IMR-90 (cell line): ENCODE data around the gene BEGAIN. TPM values are rescaled to one million over a fixed set of nuclear protein-coding genes. Genes with fewer than 3 reads are reported as not detected.

Source experiments
- ATAC-seq: fragments of 200-7000 bp; cut with Tn5 transposase; 2 replicates; pipeline ENCODE4 v1.9.1; 2020; ENCODE audit warnings: low read depth, mild to moderate bottlenecking, moderate library complexity
- BruUV-seq: library from RNA; stranded (reverse); fragments of 400-500 nt; replicated peaks from 2 replicates; lab custom pipeline; 2021; lab: Mats Ljungman, UMichigan
- CTCF ChIA-PET: fragments of 300-600 bp; formaldehyde crosslinking; extraction: SDS; loops from one replicate; lab custom pipeline; 2021; ENCODE audit warnings: antibody characterized with exemption; lab: Yijun Ruan, JAX
- POLR2A ChIA-PET: fragments of 300-600 bp; sonication (Branson Sonifier 250); formaldehyde crosslinking; loops from one replicate; lab custom pipeline; 2022; ENCODE audit warnings: antibody characterized with exemption; ENCODE audit not compliant: unreplicated experiment; lab: Charles Lee
- DNase-seq: peaks from one replicate; pipeline ENCODE4 v3.0.0; 2013
- H2AFZ ChIP-seq: replicated peaks from 2 replicates; pipeline ENCODE3; 2013; ENCODE audit warnings: low read length, mild to moderate bottlenecking; ENCODE audit not compliant: poor library complexity
- H2AK5ac ChIP-seq: 2 replicates; pipeline ENCODE4 v1.6.1; 2013; ENCODE audit warnings: low read depth, low read length, inconsistent platforms
- H2AK9ac ChIP-seq: replicated peaks from 2 replicates; pipeline ENCODE3; 2013; ENCODE audit warnings: mild to moderate bottlenecking, low read depth, low read length, moderate library complexity; ENCODE audit not compliant: poor library complexity
- H2BK120ac ChIP-seq: 2 replicates; pipeline ENCODE4 v1.6.1; 2013; ENCODE audit warnings: low read depth, low read length, inconsistent platforms
- H2BK15ac ChIP-seq: 3 replicates; pipeline ENCODE4 v1.6.1; 2013; ENCODE audit warnings: low read depth, low read length, inconsistent platforms
- H2BK20ac ChIP-seq: 2 replicates; pipeline ENCODE4 v1.6.1; 2013; ENCODE audit warnings: low read depth, mild to moderate bottlenecking, inconsistent platforms, low read length, moderate library complexity
- H2BK5ac ChIP-seq: 2 replicates; pipeline ENCODE4 v1.6.1; 2013; ENCODE audit warnings: mild to moderate bottlenecking, low read depth, low read length, inconsistent platforms; ENCODE audit not compliant: poor library complexity, severe bottlenecking
- H3K14ac ChIP-seq: replicated peaks from 2 replicates; pipeline ENCODE4 v1.6.1; 2013; ENCODE audit warnings: low read depth, low read length, inconsistent platforms
- H3K18ac ChIP-seq: 2 replicates; pipeline ENCODE4 v1.6.1; 2013; ENCODE audit warnings: low read depth, low read length, control low read depth
- H3K23ac ChIP-seq: 2 replicates; pipeline ENCODE4 v1.6.1; 2013; ENCODE audit warnings: low read depth, low read length, inconsistent platforms
- H3K27ac ChIP-seq: 2 replicates; pipeline ENCODE4 v1.5.1; 2013; ENCODE audit warnings: mild to moderate bottlenecking, control low read depth, low read length; ENCODE audit not compliant: insufficient read depth
- H3K27me3 ChIP-seq: 2 replicates; pipeline ENCODE4 v1.6.1; 2013; ENCODE audit warnings: low read length; ENCODE audit not compliant: control insufficient read depth, insufficient read depth
- H3K36me3 ChIP-seq: 2 replicates; pipeline ENCODE4 v1.6.1; 2013; ENCODE audit warnings: low read length, mixed read lengths; ENCODE audit not compliant: control insufficient read depth, insufficient read depth
- H3K4ac ChIP-seq: 2 replicates; pipeline ENCODE4 v1.6.1; 2013; ENCODE audit warnings: low read depth, low read length, inconsistent platforms
- H3K4me1 ChIP-seq: 2 replicates; pipeline ENCODE4 v1.6.1; 2013; ENCODE audit warnings: low read length, mixed read lengths; ENCODE audit not compliant: control insufficient read depth, insufficient read depth
- H3K4me2 ChIP-seq: 2 replicates; pipeline ENCODE4 v1.6.1; 2013; ENCODE audit warnings: low read depth, mild to moderate bottlenecking, control low read depth, low read length, moderate library complexity
- H3K4me3 ChIP-seq: 2 replicates; pipeline ENCODE4 v1.5.1; 2013; ENCODE audit warnings: low read depth, mild to moderate bottlenecking, control low read depth, low read length, moderate library complexity; ENCODE audit not compliant: insufficient read depth
- H3K56ac ChIP-seq: 2 replicates; pipeline ENCODE4 v1.6.1; 2013; ENCODE audit warnings: low read length, inconsistent platforms; ENCODE audit not compliant: insufficient read depth; ENCODE audit errors: extremely low read depth
- H3K79me1 ChIP-seq, 2 experiments: 2 replicates each; pipeline ENCODE4 v1.6.1; 2013; ENCODE audit warnings: low read length in 2 of 2, inconsistent platforms in 1 of 2, low read depth in 1 of 2
- H3K9ac ChIP-seq: 2 replicates; pipeline ENCODE4 v1.6.1; 2013; ENCODE audit warnings: low read depth, low read length, control low read depth
- H3K9me1 ChIP-seq: 2 replicates; pipeline ENCODE4 v1.6.1; 2013; ENCODE audit warnings: low read length, inconsistent platforms; ENCODE audit not compliant: insufficient read depth
- H3K9me3 ChIP-seq: 2 replicates; pipeline ENCODE4 v1.6.1; 2013; ENCODE audit warnings: low read length; ENCODE audit not compliant: control insufficient read depth, insufficient read depth
- H4K20me1 ChIP-seq: 2 replicates; pipeline ENCODE4 v1.6.1; 2013; ENCODE audit warnings: low read length, inconsistent platforms; ENCODE audit not compliant: insufficient read depth
- H4K5ac ChIP-seq: 2 replicates; pipeline ENCODE4 v1.6.1; 2013; ENCODE audit warnings: mild to moderate bottlenecking, low read depth, low read length, control low read depth
- H4K8ac ChIP-seq, 2 experiments: 2 replicates each; pipeline ENCODE4 v1.6.1; 2013; ENCODE audit warnings: low read depth in 2 of 2, low read length in 2 of 2, control low read depth in 1 of 2, inconsistent platforms in 1 of 2
- H4K91ac ChIP-seq: 2 replicates; pipeline ENCODE4 v1.6.1; 2013; ENCODE audit warnings: low read depth, low read length, inconsistent platforms; ENCODE audit not compliant: insufficient read depth
- BHLHE40 ChIP-seq: fragments of 150-350 bp; IDR thresholded peaks from 2 replicates; pipeline ENCODE4 v1.6.1; 2016; ENCODE audit warnings: mild to moderate bottlenecking, low read depth, low read length
- CEBPB ChIP-seq: IDR thresholded peaks from 2 replicates; pipeline ENCODE4 v1.6.1; 2012; ENCODE audit warnings: low read depth, low read length, improper control_type of control experiment
- CHD1 ChIP-seq: IDR thresholded peaks from 2 replicates; pipeline ENCODE4 v1.6.1; 2012; ENCODE audit warnings: low read depth, low read length, improper control_type of control experiment
- FOS ChIP-seq: fragments of 150-350 bp; IDR thresholded peaks from 2 replicates; pipeline ENCODE4 v1.6.1; 2016; ENCODE audit warnings: low read depth, low read length
- MAFK ChIP-seq: IDR thresholded peaks from 2 replicates; pipeline ENCODE4 v1.6.1; 2012; ENCODE audit warnings: low read depth, low read length, improper control_type of control experiment
- MAZ ChIP-seq: IDR thresholded peaks from 2 replicates; pipeline ENCODE4 v1.6.1; 2012; ENCODE audit warnings: low read depth, mild to moderate bottlenecking, low read length, improper control_type of control experiment, moderate library complexity, borderline replicate concordance
- MXI1 ChIP-seq: IDR thresholded peaks from 2 replicates; pipeline ENCODE4 v1.6.1; 2012; ENCODE audit warnings: low read depth, mild to moderate bottlenecking, low read length, moderate library complexity, borderline replicate concordance
- POLR2A ChIP-seq: IDR thresholded peaks from 2 replicates; pipeline ENCODE4 v1.6.1; 2012; ENCODE audit warnings: mild to moderate bottlenecking, low read depth, low read length
- RFX5 ChIP-seq: IDR thresholded peaks from 2 replicates; pipeline ENCODE4 v1.8.0; 2012; ENCODE audit warnings: low read depth, mild to moderate bottlenecking, low read length, moderate library complexity
- SMC3 ChIP-seq: fragments of 150-350 bp; IDR thresholded peaks from 2 replicates; pipeline ENCODE4 v1.6.1; 2016; ENCODE audit warnings: low read depth, mild to moderate bottlenecking, antibody characterized with exemption, low read length, moderate library complexity
- WGBS, 2 experiments: methylation state at CpG; one replicate each; pipeline versions ENCODE4 v1.1.5 to v1.1.7; 2013; ENCODE audit warnings: missing lambda C conversion rate in 2 of 2; ENCODE audit not compliant: insufficient read length in 1 of 2; ENCODE audit errors: extremely low coverage in 2 of 2; 5-methylcytosine and 5-hydroxymethylcytosine counted together
- dilution Hi-C: fragments of 300-500 bp; cut with HindIII; formaldehyde crosslinking; loops from one replicate; pipeline ENCODE4 v1.14.3; 2018; ENCODE audit warnings: low sequenced_read_pairs; ENCODE audit not compliant: unreplicated experiment
- in situ Hi-C: fragments of 300-500 bp; cut with MboI; formaldehyde crosslinking; loops from 3 replicates; pipeline ENCODE4 v1.14.3; 2019; ENCODE audit warnings: low sequenced_read_pairs, inconsistent platforms, mixed read lengths
- intact Hi-C: fragments of 100-400 bp; cut with micrococcal nuclease; formaldehyde crosslinking; loops from 2 replicates; pipeline ENCODE4 v1.10.0; 2022
- polyA plus RNA-seq, 3 experiments: library from polyadenylated mRNA; depleted of rRNA; stranded (reverse); fragments of >200 nt; gene quantifications; 2 replicates each; pipeline ENCODE4 v1.2.3, GENCODE V29; 2012; ENCODE audit warnings: low replicate concordance in 1 of 3
- total RNA-seq: library from RNA; depleted of rRNA; stranded (reverse); fragments of >200 nt; gene quantifications from 2 replicates; pipeline ENCODE4 v1.2.3, GENCODE V29; 2012
- TF ChIP-seq, protein P1 (sequence below): fragments of 150-350 bp; IDR thresholded peaks from 2 replicates; pipeline ENCODE4 v1.6.1; 2017; ENCODE audit warnings: mild to moderate bottlenecking, antibody characterized with exemption, low read length, low read depth
- TF ChIP-seq, protein P2 (sequence below): conservative IDR thresholded peaks from 2 replicates; pipeline ENCODE4 v1.5.1; 2012; ENCODE audit warnings: mild to moderate bottlenecking, low read depth, low read length, improper control_type of control experiment
- TF ChIP-seq, protein P3 (sequence below): fragments of 150-350 bp; IDR thresholded peaks from 2 replicates; pipeline ENCODE4 v1.6.1; 2016; ENCODE audit warnings: low read depth, mild to moderate bottlenecking, low read length, moderate library complexity, borderline replicate concordance

BEGAIN gene
- total and polyA plus RNA-seq, 2 of the 4 experiments (the other 2 are of a cell fraction): 0.18 to 0.99 TPM

DNA sequence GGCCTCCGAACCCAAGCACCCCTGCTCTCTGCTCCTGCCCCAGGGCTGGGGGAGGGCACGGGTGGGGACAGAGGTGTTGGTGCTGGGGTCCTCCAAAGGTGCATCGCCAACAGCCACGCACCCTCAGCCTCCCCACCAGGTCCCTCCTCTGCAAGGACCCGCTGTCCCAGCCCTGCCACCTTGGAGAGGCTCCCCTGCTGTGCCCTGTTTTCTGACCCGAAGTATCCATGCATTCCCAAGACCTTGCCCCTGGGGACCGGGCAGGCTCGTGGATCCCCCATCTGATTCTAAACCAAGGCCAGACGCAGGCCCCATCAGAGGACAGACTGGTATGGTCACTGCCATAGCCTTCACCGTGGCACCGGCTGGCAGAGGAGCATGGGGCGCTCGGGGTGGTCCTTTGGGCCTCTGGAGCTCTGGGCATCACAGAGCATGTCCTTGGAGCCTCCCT, 22.7 kb upstream of the BEGAIN start:
- no peak overlapping the region for H2BK120ac ChIP-seq
- no peak overlapping the region for H2BK5ac ChIP-seq
- no peak overlapping the region for H3K18ac ChIP-seq
- WGBS, 2 experiments: 73% methylated on average over 5 of the region's 13 CpGs; no CpG with 5 or more reads in 1 of the 2 experiments
- no peak overlapping the region for H2AFZ ChIP-seq
- H3K4me3 ChIP-seq: no peak overlapping the region
- H3K56ac ChIP-seq: no peak overlapping the region
- no peak overlapping the region for H3K4ac ChIP-seq
- no TSS peak for BruUV-seq
- no peak for TF ChIP-seq MAZ
- TF ChIP-seq, protein P1, sequence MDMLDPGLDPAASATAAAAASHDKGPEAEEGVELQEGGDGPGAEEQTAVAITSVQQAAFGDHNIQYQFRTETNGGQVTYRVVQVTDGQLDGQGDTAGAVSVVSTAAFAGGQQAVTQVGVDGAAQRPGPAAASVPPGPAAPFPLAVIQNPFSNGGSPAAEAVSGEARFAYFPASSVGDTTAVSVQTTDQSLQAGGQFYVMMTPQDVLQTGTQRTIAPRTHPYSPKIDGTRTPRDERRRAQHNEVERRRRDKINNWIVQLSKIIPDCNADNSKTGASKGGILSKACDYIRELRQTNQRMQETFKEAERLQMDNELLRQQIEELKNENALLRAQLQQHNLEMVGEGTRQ: no peak
- TF ChIP-seq, protein P2, sequence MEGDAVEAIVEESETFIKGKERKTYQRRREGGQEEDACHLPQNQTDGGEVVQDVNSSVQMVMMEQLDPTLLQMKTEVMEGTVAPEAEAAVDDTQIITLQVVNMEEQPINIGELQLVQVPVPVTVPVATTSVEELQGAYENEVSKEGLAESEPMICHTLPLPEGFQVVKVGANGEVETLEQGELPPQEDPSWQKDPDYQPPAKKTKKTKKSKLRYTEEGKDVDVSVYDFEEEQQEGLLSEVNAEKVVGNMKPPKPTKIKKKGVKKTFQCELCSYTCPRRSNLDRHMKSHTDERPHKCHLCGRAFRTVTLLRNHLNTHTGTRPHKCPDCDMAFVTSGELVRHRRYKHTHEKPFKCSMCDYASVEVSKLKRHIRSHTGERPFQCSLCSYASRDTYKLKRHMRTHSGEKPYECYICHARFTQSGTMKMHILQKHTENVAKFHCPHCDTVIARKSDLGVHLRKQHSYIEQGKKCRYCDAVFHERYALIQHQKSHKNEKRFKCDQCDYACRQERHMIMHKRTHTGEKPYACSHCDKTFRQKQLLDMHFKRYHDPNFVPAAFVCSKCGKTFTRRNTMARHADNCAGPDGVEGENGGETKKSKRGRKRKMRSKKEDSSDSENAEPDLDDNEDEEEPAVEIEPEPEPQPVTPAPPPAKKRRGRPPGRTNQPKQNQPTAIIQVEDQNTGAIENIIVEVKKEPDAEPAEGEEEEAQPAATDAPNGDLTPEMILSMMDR: no peak
- TF ChIP-seq MAFK: no peak
- TF ChIP-seq RFX5: no peak
- no peak for TF ChIP-seq FOS
- TF ChIP-seq CEBPB: no peak
- no peak for TF ChIP-seq POLR2A
- no peak for TF ChIP-seq MXI1
- no peak for TF ChIP-seq SMC3
- TF ChIP-seq, protein P3, sequence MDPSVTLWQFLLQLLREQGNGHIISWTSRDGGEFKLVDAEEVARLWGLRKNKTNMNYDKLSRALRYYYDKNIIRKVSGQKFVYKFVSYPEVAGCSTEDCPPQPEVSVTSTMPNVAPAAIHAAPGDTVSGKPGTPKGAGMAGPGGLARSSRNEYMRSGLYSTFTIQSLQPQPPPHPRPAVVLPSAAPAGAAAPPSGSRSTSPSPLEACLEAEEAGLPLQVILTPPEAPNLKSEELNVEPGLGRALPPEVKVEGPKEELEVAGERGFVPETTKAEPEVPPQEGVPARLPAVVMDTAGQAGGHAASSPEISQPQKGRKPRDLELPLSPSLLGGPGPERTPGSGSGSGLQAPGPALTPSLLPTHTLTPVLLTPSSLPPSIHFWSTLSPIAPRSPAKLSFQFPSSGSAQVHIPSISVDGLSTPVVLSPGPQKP: no peak
- TF ChIP-seq CHD1: no peak
- no peak for TF ChIP-seq BHLHE40
- no peak overlapping the region for H2AK5ac ChIP-seq
- no peak overlapping the region for H3K23ac ChIP-seq
- intact Hi-C loops: no loop called here
- ATAC-seq: no peak
- H3K79me1 ChIP-seq: no peaks in the 10 kb centered on the region
- H3K9me3 ChIP-seq: no peaks in the 10 kb centered on the region
- H4K5ac ChIP-seq: no peak overlapping the region
- CTCF ChIA-PET: no interaction called here
- in situ Hi-C loops: no loop called here
- no peak overlapping the region for H3K14ac ChIP-seq
- H2BK15ac ChIP-seq: no peak overlapping the region
- dilution Hi-C loops: no loop called here
- H4K91ac ChIP-seq: no peak overlapping the region
- no peaks in the 10 kb centered on the region for H4K20me1 ChIP-seq
- no peak overlapping the region for H3K9ac ChIP-seq
- no peak for DNase-seq
- no peak overlapping the region for H2AK9ac ChIP-seq
- no peaks in the 10 kb centered on the region for H3K4me1 ChIP-seq
- H3K27ac ChIP-seq: no peak overlapping the region
- no peak overlapping the region for H3K4me2 ChIP-seq
- POLR2A ChIA-PET: no interaction called here
- H3K27me3 ChIP-seq: peaks cover 16% of the 10 kb centered on the region; the same call in 1 of the 2 replicates
- no peak overlapping the region for H2BK20ac ChIP-seq
- H3K9me1 ChIP-seq: no peaks in the 10 kb centered on the region
- H4K8ac ChIP-seq: no peak overlapping the region
- H3K36me3 ChIP-seq: no peaks in the 10 kb centered on the region
